IPS DF 19.7 (cell line): ENCODE results near the gene PRKCH.
"Not testable (repeated sequence)": the region's sequence is repeated elsewhere in the genome, so short reads cannot be mapped to it uniquely, and the experiment has no call there.

ENCODE experiments used
- DNase-seq: peaks from one replicate; pipeline ENCODE4 v3.0.0-alpha.2; 2013; ENCODE audit warnings: low read depth, low spot score

The PRKCH gene

GRCh38 chr14:61388976-61389576 lies 67.7 kb downstream of the PRKCH start:
- no peak for DNase-seq

GRCh38 chr14:61391119-61391518 lies 69.7 kb downstream of the PRKCH start:
- DNase-seq, result no peak

GRCh38 chr14:61392297-61392696 lies 70.9 kb downstream of the PRKCH start:
- DNase-seq, result no peak

- no peak for DNase-seq
These were observed 73.2 kb downstream of the PRKCH start for GRCh38 chr14:61394542-61394941.

- no peak for DNase-seq
These were observed 73.8 kb downstream of the PRKCH start for GRCh38 chr14:61395115-61395725.

- no peak for DNase-seq
These were observed 74.9 kb downstream of the PRKCH start for GRCh38 chr14:61396279-61396678.

GRCh38 chr14:61396694-61397093 lies 75.3 kb downstream of the PRKCH start:
- DNase-seq, result no peak

- no peak for DNase-seq
These were observed 76.2 kb downstream of the PRKCH start for GRCh38 chr14:61397615-61398014.

- no peak for DNase-seq
These were observed 76.8 kb downstream of the PRKCH start for GRCh38 chr14:61398221-61398620.

- DNase-seq, result no peak
These were observed 78.0 kb downstream of the PRKCH start for GRCh38 chr14:61399365-61399764.

GRCh38 chr14:61401461-61401860 lies 80.1 kb downstream of the PRKCH start:
- DNase-seq, result no peak

GRCh38 chr14:61403411-61403810 lies 82.0 kb downstream of the PRKCH start:
- no peak for DNase-seq

- DNase-seq, result no peak
These were observed 83.3 kb downstream of the PRKCH start for GRCh38 chr14:61404637-61405036.

GRCh38 chr14:61406198-61406597 lies 84.8 kb downstream of the PRKCH start:
- DNase-seq, result no peak

- no peak for DNase-seq
These were observed 85.3 kb downstream of the PRKCH start for GRCh38 chr14:61406675-61407074.

GRCh38 chr14:61408498-61408897 lies 87.1 kb downstream of the PRKCH start:
- no peak for DNase-seq

GRCh38 chr14:61409782-61410181 lies 88.4 kb downstream of the PRKCH start:
- no peak for DNase-seq

- not testable (repeated sequence) for DNase-seq
These were observed 94.6 kb downstream of the PRKCH start for GRCh38 chr14:61415934-61416333.

- no peak for DNase-seq
These were observed 95.2 kb downstream of the PRKCH start for GRCh38 chr14:61416591-61416990.

GRCh38 chr14:61417141-61417540 lies 95.8 kb downstream of the PRKCH start:
- no peak for DNase-seq

- no peak for DNase-seq
These were observed 96.6 kb downstream of the PRKCH start for GRCh38 chr14:61417883-61418455.

GRCh38 chr14:61418746-61419145 lies 97.4 kb downstream of the PRKCH start:
- DNase-seq, result no peak

- DNase-seq, result no peak
These were observed 97.8 kb downstream of the PRKCH start for GRCh38 chr14:61419201-61419600.
